Activated CD8-positive, alpha-beta memory T cell treated with anti-CD3 and anti-CD28 coated beads for 1 hour (primary cell): ENCODE measurements around the gene ZNFX1.

Source experiments
- DNase-seq, 2 donors: peaks; one replicate each; pipeline ENCODE4 v3.0.0-alpha.2; 2020; ENCODE audit warnings: low read depth in 1 of 2; ENCODE audit errors: extremely low read depth in 1 of 2

The ZNFX1 gene

DNA sequence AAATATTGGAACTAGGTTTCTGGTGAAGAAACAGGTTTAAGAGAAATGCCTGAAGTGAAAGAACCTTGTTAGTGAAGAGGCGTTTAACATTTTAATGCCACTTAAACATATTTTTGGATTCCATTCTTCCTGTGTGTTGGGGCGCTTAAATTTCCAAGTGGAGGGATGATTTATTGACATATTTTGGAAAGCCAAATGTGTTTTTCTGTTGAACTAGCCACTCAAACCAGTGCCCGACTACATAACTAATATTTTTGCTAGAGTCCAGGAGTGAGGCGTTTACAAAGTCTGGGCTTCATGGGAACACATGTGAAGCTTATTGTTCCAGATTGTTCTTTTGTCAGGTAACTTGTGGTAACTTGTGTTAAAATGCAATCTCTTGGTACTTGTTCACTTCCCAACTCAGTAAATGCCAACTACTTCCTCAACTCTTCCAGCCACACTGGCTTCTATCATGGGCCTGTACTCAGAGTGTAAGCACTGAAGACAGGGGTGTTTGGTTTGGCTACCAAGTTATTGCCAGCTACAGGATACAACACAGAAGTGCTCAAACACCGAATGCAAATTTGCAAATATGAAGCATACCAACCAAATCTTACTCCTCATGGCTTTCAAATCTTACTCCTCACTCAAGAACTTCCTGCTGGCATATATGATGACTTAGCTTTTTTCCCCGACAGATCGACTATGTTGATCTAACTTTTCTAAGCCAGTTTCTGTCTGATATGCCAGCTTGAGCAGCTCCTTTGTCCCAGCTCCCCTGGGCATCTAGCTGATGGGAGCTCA is 2.0 kb upstream of the ZNFX1 start:
- DNase-seq: no peak

DNA sequence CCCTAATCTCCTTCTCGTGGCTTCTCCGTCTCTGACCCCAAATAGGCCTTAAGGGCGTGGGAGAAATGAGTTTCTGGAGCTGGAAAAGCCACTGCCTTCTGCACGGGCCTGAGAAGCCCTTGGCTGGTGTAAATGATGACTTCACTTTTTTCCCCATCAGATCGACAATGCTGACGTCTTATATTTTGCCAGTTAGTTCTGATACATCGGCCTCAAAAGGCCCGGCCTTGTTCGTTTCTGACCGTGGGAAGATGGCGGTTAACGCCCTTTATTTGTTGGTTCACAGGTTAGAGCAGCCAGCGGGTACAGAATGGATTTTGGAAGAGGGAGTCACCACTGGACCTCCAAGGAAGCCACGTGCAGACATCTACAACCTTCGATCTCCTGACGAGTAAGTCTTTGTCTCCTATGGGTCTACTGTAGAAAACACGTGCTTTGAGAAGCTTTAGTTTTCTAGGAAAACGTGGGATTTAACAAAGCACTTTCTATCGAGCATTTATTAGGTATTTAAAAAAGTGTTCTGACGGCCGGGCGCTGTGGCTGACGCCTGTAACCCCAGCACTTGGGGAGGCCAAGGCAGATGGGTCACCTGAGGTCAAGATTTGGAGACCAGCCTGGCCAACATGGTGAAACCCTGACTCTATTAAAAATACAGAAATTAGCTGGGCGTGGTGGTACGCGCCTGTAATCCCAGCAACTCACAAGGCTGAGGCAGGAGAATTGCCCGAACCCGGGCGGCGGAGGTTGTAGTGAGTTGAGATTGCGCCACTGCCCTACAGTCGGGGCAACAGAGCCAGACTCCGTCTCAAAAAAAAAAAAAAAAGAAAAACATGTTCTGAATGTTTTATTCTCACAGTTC is 1.2 kb upstream of the ZNFX1 start:
- DNase-seq: no peak

DNA sequence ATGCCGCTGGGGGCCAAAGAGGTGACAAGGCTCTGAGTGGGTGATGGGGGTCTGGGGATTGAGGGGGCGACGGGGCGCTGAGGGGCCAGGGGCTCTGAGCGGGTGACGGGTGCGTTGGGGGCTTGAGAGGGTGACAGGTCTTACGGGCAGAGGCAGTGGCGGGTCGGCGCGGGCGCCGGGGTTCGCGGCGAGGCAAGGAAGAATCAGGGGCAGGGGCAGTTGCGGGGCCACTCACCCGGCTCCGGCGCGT is 146 bp downstream of the ZNFX1 start:
- DNase-seq: no peak

DNA sequence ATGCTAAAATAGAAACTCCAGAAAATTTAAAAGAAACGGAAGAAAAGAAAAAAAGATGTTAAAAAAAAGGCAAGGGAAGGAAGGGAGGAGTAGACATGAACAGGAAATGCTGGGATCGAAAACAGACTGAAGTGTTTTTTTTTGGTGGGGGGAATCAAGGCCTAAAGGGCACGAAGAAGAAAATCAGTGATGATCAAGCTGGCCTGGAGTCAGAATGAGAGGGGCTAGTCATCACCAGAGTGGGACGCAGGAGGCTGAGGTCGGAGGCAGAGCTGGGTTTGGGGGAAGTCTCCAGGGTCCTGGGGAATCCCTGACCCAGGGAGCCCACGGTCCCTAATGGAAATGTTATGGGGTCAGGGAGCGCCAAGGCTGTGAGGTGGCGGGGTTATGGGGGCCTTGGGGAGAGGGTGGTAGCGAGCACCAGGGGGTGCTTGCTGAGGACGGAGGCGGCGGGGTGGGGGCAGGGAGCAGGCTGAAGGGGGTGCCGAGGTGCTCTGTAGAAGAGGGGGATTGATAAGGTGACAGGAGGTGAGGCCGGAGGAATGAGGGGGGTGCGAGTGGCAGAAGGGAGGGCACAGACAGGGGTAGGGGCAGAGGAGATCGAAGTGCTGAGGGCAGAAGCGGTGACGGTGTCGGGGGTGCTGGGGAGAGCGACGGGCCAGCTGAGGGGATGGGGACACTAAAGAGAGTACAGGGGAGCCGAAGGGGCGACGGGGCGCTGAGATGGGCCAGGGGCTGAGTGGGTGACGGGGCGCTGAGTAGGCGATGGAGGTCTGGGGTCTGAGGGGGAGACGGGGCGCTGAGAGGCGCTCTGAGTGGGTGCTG is 684 bp downstream of the ZNFX1 start:
- peak in 1 of 2 donors; percentile 4 for DNase-seq

DNA sequence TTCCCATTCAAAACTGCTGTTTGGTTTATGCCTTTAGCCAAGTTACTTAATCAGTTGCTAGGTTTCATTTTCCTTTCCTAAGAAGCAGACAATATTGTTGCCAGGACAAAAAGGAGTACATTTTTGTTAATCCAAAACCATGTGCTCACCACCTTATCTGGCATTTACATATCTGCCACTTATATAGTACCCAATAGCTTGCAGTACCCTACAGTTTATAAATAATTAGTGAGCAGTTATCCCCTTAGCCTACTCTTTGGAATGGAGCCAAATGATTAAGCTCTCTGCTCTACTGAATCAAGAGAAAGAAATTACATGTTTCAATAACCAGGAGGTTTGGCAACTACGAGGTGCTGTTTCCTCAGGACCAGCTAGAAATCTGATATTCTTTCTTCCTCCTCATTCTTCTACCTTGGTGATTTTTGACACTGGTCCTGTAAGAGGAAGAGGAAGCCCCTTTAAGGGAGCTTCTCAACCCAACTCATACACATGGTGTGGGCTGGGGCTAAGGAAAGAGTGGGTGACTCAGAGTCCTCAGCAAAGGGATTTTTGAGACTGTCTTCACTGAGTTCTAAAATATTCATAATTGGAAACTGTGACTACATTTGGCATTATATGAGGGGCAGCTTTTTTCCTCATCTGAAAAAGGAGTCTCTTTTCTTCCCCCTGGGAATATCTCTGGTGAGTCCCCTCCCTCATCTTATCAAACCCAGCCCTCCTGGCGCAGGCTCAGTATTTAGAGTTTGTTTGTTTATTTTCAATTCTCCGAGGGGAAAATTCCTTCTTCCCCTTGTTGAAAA is 1.5 kb downstream of the ZNFX1 start:
- DNase-seq: peak in 1 of 2 donors; percentile 14

DNA sequence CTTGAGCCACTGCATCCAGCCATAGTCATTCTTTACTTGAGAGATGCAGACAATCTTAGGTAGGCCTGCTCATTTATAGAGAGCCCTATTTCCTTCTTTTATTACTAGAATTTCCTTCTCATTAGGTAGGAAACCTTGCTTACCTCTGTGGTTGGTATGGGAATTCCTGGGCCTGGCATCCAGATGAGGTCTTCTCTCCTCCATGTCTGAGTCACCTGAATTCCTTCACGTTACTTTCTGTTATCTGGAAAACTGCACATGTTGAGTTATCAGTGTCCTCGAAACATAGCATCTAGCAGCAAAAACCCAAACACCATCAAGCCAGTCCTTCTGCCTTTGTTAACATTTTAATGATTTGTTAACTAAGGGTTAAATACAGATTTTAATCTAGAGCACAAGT is 2.2 kb downstream of the ZNFX1 start:
- DNase-seq: no peak

DNA sequence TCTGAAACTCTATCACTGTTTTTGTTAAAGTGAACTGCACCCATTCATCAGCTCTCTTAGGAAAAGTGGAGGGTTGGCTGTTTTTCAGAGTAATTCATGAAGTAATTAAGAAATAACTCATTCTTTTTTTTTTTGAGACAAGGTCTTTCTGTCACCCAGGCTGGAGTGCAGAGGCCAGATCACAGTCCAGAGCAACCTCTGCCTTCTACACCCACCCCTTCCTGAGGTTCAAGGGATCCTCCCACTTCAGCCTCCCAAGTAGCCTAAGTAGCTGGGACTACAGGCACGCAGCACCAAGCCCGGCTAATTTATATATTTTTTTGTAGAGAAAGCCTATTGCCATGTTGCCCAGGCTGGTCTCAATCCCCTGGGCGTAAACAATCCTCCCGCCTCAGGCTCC is 2.6 kb downstream of the ZNFX1 start:
- no peak for DNase-seq

DNA sequence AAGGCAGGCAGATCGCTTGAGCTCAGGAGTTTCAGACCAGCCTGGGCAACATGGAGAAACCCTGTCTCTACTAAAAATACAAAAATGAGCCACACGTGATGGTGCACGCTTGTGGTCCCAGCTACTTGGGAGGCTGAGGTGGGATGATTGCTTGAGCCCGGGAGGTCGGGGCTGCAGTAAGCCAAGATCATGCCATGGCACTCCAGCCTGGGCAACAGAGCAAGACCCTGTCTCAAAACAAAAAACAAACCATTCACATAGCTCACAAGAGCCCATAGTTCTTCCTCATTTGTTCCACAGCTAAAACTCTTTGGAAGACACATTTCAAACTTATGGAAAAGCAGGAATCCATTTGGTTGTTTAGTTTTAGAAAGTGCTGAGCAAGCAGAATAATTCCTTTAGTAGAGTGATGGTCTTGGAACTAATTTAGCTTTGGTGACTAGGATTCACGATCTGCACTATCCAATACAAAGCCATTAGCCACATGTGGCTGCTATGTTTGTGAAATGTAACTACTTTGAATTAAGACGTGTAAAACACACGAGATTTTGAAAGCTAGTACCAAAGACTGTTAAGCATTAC is 4.1 kb downstream of the ZNFX1 start:
- DNase-seq: no peak

DNA sequence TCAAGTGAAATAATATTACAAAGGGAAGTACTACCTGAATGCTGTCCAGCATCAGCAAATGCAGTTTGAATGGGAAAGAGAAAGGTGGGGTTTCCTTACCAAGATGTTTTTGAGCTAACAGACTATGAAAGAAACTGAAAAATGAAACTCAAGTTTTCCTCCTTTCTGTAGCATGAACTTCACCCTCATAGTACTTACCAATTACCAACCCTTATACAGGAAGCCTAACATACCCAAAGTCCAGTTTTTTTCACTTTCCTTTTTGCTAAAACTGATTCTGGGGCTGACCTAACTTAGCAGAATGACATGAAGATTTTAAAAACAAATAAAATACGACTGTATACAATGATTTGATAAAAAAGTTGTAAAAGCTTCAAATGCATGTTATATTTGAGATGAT is 5.2 kb downstream of the ZNFX1 start:
- DNase-seq: no peak

DNA sequence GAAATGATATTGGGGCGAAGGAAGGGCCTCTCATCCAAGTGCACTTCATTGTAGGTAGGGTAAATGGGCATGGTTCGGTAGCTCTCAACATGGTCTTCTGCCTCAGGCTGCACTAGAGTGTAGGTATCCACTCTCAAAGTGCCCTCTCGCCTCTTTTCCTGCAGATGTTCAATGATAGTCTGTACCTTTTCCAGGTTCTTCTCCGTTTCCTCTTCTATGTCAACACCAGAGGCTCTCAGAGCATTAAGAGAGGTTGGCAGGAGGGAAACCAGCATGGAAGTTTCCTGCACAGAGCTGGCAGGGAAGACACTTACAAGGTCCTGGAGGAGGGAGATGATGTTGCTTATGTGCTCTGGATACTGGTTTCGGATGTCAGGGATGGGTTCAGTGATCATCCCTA is 7.1 kb downstream of the ZNFX1 start:
- DNase-seq: no peak

DNA sequence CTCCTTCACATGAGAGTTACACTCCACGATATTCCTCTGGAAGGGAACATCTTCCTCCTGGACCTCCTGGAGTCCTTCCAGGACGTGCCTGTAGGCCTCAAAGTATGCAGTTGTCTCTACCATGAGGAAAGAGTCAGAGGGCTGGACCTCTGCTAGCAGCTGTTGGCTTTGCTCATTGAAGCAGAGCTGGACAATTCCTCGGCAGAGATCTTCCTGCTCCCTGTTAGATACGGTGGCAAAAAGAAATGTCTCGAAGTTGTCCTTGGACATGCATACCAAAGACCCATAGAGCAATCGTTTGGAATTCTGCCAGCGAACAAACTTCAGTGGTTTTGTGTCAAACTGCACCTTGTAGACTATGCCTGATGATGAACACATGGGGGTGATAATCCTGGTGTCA is 7.7 kb downstream of the ZNFX1 start:
- no peak for DNase-seq

DNA sequence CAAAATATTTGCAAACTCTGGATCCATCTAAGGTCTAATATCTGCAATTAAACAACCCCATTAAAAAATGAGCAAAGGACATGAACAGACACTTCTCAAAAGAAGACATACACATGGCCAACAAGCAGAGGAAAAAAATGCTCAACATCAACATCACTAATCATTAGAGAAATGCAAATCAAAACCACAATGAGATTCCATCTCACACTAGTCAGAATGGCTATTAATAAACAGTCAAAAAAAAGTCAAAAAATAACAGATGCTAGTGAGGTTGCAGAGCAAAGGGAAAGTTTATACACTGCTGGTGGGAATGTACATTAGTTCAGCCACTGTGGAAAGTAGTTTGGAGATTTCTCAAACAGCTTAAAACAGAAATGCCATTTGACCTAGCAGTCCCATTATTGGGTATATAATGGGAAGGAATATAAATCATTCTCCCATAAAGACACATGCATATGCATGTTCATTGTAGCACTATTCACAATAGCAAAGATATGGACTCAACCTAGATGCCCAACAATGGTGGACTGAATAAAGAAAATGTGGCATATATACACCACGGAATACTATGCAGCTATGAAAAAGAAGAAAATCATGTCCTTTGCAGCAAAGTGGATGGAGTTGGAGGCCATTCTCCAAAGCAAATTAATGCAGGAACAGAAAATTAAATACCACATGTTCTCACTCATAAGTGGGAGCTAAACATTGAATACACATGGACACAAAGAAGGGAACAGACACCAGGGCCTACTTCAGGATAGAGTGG is 9.1 kb downstream of the ZNFX1 start:
- DNase-seq: no peak

DNA sequence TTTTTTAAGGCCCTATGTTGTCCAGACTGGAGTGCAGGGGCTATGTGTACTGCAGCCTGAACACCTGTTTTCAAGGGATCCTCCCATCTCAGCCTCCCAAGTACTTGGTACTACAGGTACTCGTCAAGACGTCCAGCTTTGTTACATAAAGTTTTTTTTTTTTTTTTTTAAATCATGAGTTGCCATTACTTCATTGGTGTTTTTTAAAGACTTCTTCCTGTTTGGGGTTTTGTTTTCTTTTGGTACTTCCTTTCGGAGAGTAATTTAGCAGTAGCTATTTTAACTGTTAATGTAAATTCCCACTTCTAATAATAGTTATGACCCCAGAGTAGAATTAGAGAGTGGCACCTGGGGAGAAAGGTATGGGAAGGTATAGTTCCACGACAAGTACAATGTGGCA is 10.5 kb downstream of the ZNFX1 start:
- no peak for DNase-seq

DNA sequence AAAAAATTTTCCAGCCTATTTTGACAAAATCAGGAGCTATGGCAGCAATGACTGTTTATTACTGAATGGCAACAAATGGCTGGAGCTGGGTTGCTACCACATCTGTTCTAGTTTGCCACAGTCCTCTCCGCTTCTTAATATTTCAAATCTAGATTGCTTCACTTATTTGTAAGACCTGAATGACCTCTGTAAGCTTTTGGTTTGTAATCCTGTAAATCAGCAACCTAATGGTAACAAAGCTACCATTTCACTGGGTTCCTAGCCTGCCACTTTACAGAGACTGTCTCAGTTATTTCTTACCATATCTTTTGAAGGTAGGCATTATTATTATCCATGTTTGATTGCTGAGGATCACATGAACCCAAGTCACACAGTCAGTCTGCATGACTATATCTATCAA is 15.4 kb downstream of the ZNFX1 start:
- DNase-seq: no peak

DNA sequence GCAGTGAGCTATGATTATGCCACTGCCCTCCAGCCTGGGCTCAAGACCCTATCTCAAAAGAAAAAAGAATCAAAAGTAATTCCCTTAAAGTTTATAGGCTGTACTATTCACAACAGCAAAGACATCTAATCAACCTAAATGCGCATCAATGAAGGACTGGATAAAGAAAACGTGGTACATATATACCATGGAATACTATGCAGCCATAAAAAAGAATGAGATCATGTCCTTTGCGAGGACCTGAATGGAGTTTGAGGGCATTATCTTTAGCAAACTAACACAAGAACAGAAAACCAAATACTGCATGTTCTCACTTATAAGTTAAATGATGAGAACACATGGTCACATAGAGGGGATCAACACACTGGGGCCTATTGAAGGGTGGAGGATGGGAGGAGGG is 16.7 kb downstream of the ZNFX1 start:
- no peak for DNase-seq

DNA sequence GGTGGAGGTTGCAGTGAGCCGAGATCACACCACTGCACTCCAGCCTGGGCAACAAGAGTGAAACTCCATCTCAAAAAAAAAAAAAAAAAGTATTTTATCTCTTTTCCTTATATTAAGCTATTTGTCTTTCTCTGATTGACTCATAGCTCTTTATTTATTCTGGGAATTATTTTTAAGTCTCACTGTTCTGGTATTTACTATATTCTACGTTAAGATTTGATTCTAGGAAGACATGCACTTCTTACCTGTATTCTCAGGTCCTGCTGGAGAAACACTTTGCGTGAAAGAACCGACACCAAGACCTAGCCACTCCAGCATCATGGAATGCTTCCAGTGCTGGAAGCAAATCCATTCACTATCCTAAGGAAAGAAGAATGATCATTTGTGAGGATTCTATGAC is 17.6 kb downstream of the ZNFX1 start:
- no peak for DNase-seq

DNA sequence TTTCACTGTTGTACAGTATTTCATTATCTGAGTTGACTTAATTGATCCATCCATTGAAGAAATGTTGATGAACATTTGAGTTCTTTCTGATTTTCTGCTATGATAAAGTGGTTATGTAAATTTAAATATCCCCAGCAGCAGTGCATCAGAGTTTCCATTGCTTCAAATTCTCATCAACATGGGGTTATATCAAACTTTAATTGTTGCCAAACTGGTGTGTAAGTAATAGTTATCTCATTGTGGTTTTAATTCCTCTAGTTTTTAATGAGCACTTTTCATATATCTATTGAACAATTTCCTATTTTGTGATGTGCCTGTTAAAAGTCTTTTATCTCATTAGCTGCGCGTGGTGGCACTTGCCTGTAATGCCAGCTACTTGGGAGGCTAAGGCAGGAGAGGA is 18.1 kb downstream of the ZNFX1 start:
- no peak for DNase-seq

DNA sequence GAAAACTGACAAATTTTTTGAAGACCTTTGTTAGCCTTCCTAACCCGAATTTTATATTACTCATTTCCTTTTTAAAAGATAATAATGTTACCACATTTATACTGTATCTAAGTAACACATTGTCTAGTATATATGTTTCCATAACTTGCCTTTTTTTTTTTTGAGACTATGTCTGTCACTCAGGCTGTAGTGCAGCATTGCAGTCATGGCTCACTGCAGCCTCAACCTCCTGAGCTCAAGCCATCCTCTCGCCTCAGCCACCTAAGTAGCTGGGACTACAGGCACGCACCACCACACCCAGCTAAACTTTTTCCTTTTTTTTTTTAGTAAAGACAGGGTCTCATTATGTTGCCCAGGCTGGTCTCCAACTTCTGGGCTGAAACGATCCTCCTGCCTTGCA is 18.6 kb downstream of the ZNFX1 start:
- DNase-seq: no peak

DNA sequence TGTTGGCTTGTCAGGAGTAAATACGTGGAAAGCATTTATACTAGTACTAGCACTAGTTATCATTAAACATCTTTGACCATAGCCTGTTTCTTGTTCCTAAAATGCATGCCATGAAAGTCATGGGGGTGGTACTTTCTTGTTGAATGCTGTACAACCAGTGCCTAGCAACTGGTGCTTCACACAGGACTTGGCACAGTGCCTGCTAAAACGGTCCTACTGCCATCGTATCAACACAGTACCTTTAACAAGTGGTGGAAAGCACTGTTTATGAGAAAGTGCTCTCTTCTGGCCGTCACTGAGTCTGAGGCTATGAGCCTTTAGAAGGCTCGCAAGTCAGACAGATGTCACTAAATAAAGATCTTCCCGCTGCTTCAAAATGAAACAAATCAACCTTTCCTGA is 21.6 kb downstream of the ZNFX1 start:
- DNase-seq: no peak
